PC-9 (cell line): ENCODE data around the gene STPG1.

Experiments used
- CTCF ChIP-seq: fragments of 200-600 bp; sonication (generic); conservative IDR thresholded peaks from 2 replicates; pipeline ENCODE4 v1.6.1; 2017; ENCODE audit warnings: mixed run types, antibody characterized with exemption, mild to moderate bottlenecking, moderate library complexity
- EZH2 ChIP-seq: fragments of 200-600 bp; sonication (generic); IDR thresholded peaks from 2 replicates; pipeline ENCODE4 v1.8.0; 2017; ENCODE audit warnings: antibody characterized with exemption, low read depth

- TF ChIP-seq CTCF (no peak), EZH2 (no peak)
Observed at GRCh38 chr1:24383381-24383940, 30.1 kb downstream of the STPG1 start.
